Progenitor cell of endocrine pancreas (in vitro differentiated cells): ENCODE measurements around the gene RPS27L. TPM values are rescaled to one million over a fixed set of nuclear protein-coding genes. Genes with fewer than 3 reads are reported as not detected.
"Not testable (repeated sequence)": the region's sequence is repeated elsewhere in the genome, so short reads cannot be mapped to it uniquely, and the experiment has no call there.

ENCODE experiments used
- DNase-seq: peaks from one replicate; pipeline ENCODE4 v3.0.0; 2021; ENCODE audit warnings: low spot score; ENCODE audit not compliant: unreplicated experiment
- H3K27ac Mint-ChIP-seq: 2 replicates; pipeline ENCODE4 v1.8.0; 2021; ENCODE audit warnings: mild to moderate bottlenecking, moderate library complexity, mixed read lengths
- H3K27me3 Mint-ChIP-seq: 2 replicates; pipeline ENCODE4 v1.8.0; 2021; ENCODE audit warnings: mixed read lengths
- H3K36me3 Mint-ChIP-seq: 2 replicates; pipeline ENCODE4 v1.8.0; 2022; ENCODE audit warnings: mixed read lengths; ENCODE audit not compliant: insufficient read depth
- H3K4me1 Mint-ChIP-seq: 2 replicates; pipeline ENCODE4 v1.8.0; 2021; ENCODE audit warnings: low read depth, mixed read lengths
- H3K4me3 Mint-ChIP-seq: 2 replicates; pipeline ENCODE4 v1.8.0; 2021; ENCODE audit warnings: low read depth, mild to moderate bottlenecking, moderate library complexity, mixed read lengths
- H3K9me3 Mint-ChIP-seq: 2 replicates; pipeline ENCODE4 v1.8.0; 2021; ENCODE audit warnings: low read depth, mixed read lengths
- total RNA-seq: library from RNA; stranded (reverse); gene quantifications from 2 replicates; pipeline ENCODE4 v1.2.1, GENCODE V29; 2021
- TF ChIP-seq, protein P1 (sequence below): fragments of 200-600 bp; sonication (generic); IDR thresholded peaks from one replicate; pipeline ENCODE4 v1.5.0; 2021; ENCODE audit warnings: antibody characterized with exemption, mild to moderate bottlenecking; ENCODE audit not compliant: unreplicated experiment

The RPS27L gene
- total RNA-seq, 1 donor from 2014 or later: 129 TPM

DNA sequence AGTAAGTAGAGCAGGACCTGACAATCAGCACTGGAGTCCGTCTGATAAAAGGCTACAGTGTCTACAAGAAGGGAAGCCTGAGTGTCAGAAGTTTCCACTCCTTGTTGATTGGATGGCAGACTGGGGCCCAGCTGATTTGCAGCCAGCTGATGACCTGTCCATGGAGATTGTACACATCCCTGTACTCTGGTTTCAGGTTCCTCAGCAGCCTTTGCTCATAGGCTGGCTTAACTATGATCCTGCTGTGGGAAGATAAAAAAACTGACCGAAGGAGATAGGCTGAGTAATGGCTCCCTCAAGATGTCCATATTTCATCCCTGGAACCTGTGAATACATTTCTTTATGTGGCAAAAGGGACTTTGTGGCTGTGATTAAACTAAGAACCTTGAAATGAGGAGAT lies 47.4 kb downstream of the RPS27L start:
- DNase-seq: no peak
- Mint-ChIP-seq H3K36me3 (no peaks in the 10 kb centered on the region), H3K27me3 (peaks cover 5% of the 10 kb centered on the region), H3K9me3 (no peaks in the 10 kb centered on the region), H3K4me1 (no peaks in the 10 kb centered on the region), H3K27ac (no peak overlapping the region), H3K4me3 (no peak overlapping the region)
- TF ChIP-seq, protein P1, sequence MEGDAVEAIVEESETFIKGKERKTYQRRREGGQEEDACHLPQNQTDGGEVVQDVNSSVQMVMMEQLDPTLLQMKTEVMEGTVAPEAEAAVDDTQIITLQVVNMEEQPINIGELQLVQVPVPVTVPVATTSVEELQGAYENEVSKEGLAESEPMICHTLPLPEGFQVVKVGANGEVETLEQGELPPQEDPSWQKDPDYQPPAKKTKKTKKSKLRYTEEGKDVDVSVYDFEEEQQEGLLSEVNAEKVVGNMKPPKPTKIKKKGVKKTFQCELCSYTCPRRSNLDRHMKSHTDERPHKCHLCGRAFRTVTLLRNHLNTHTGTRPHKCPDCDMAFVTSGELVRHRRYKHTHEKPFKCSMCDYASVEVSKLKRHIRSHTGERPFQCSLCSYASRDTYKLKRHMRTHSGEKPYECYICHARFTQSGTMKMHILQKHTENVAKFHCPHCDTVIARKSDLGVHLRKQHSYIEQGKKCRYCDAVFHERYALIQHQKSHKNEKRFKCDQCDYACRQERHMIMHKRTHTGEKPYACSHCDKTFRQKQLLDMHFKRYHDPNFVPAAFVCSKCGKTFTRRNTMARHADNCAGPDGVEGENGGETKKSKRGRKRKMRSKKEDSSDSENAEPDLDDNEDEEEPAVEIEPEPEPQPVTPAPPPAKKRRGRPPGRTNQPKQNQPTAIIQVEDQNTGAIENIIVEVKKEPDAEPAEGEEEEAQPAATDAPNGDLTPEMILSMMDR: no peak

DNA sequence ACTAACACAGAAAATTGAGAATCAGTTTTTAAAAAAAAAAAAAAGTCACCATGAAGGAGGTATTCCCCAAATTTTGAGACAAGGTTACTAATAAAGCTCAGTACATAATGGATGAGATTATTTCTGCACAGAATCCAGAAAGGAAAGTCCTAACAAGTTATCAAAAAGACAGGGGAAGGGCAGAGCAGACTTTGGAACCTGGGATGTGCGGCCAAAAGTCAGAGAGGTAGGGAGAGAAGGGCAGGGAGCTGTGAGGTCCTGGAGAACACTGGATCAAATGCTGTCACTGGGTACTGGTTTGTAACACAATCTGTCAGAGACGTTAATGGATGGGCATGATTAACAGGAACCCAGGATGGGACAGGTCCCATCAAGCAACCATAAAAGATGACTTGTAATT lies 47.8 kb downstream of the RPS27L start:
- H3K4me1 Mint-ChIP-seq: no peaks in the 10 kb centered on the region

DNA sequence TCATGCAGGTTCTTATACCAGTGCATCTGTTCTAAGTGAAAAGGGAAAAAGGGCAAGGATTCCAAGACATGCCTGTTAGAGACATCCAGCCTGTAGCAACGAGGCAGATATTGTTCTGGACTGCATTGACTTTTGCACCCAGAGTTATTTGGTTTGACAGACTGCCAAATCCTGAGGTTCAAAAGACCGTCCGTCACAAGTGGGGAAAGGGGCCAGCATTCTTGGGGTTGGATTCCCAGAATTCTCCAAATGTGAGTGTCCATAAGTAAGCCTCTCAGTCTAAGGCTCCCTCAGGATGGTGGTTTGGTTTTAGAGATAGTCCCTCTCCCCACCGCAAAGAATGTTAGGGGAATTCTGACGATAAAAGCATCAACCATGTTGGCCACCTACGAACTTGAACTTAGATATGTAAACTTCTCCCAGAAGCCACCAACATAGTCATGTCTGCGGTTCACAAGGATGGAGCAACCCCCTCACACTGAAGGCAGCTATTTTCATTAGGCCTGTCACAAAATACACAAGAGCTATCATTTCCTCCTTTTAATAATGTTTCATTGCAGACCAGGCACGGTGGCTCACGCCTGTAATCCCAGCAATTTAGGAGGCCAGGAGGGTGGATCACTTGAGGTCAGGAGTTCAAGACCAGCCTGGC lies 49.3 kb downstream of the RPS27L start:
- H3K27ac Mint-ChIP-seq: no peak overlapping the region
- H3K27me3 Mint-ChIP-seq: peaks cover 5% of the 10 kb centered on the region
- H3K36me3 Mint-ChIP-seq: no peaks in the 10 kb centered on the region
- H3K4me1 Mint-ChIP-seq: no peaks in the 10 kb centered on the region
- no peak overlapping the region for H3K4me3 Mint-ChIP-seq
- no peak for DNase-seq
- H3K9me3 Mint-ChIP-seq: no peaks in the 10 kb centered on the region
- TF ChIP-seq, protein P1: no peak

More for the DNA sequence above, 47.8 kb downstream of the RPS27L start:
- Mint-ChIP-seq H3K27ac (peak overlapping the region; percentile 26), H3K9me3 (no peaks in the 10 kb centered on the region), H3K36me3 (no peaks in the 10 kb centered on the region), H3K27me3 (peaks cover 5% of the 10 kb centered on the region), H3K4me3 (no peak overlapping the region)
- TF ChIP-seq, protein P1: no peak
- DNase-seq: no peak

DNA sequence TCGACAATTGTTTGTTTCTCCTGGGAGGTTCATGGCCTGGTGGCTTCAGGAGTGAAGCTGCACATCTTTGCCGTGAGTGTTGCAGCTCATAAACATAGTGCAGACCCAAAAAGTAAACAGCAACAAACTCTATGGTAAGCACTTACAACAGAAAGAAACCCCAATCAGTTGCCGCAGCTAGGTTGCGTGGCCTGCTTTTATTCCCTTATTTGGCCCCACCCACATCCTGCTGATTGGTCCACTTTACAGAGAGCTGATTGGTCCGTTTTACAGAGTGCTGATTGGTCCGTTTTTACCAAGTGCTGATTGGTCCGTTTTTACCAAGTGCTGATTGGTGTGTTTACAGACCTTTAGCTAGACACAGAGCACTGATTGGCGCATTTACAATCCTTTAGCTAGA lies 51.9 kb downstream of the RPS27L start:
- H3K36me3 Mint-ChIP-seq, H3K27ac Mint-ChIP-seq, DNase-seq, H3K9me3 Mint-ChIP-seq, H3K27me3 Mint-ChIP-seq, H3K4me1 Mint-ChIP-seq, H3K4me3 Mint-ChIP-seq: not testable (repeated sequence)

DNA sequence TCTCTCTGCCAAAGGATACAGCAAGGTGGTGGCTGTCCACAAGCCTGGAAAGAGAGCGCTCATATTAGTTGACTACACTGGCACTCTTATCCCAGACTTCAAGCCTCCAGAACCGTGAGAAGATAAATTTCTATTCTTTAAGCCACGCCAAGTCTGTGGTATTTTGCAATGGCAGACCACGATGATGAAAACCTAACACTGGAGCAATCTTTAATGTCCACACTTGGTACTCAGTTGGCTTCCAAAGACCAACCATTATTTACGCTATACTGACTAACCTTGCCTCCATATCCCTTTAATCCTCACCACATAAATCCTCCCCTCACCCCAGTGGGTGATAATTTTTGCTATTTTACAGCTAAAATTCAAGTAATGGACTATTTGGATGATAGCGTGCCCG lies 52.5 kb downstream of the RPS27L start:
- Mint-ChIP-seq H3K9me3 (peaks cover under 1% of the 10 kb centered on the region), H3K27me3 (peaks cover 2% of the 10 kb centered on the region), H3K4me1 (no peaks in the 10 kb centered on the region), H3K36me3 (no peaks in the 10 kb centered on the region), H3K4me3 (no peak overlapping the region), H3K27ac (no peak overlapping the region)
- DNase-seq: no peak
- TF ChIP-seq, protein P1: no peak

DNA sequence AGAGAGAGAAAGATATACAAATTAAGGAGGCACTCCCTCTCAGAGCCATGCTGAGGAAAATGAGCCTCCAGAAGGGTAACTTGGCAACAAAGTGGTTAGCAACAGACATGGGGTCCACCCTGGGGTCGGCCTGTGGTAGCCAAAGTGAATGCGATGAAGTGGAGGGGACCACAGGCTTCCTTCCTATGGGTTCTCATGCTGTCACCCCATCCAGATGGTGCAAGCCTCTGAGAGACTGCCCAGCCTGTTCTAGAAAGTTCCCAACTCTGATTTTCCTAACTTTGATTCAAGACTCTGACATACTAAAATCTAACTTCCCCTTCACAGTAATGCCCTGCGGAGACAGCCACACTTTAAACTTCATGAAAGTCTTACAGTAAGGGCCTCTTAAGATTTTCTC lies 53.9 kb downstream of the RPS27L start:
- TF ChIP-seq, protein P1: no peak
- no peak for DNase-seq
- Mint-ChIP-seq H3K27me3 (no peaks in the 10 kb centered on the region), H3K4me1 (no peaks in the 10 kb centered on the region), H3K4me3 (no peak overlapping the region), H3K36me3 (no peaks in the 10 kb centered on the region), H3K27ac (no peak overlapping the region), H3K9me3 (peaks cover 3% of the 10 kb centered on the region)

DNA sequence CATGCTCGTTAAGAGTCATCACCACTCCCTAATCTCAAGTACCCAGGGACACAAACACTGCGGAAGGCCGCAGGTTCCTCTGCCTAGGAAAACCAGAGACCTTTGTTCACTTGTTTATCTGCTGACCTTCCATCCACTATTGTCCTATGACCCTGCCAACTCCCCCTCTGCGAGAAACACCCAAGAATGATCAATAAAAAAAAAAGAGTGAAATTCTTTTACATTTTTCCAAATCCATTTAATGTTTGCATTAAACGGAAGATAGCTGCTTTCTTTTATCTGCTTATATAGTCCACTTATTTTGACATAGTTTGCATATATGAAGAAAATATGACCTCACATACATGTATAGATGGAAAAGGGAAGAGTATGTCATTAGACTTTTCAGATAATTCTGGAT lies 57.7 kb downstream of the RPS27L start:
- H3K36me3 Mint-ChIP-seq, H3K27me3 Mint-ChIP-seq, H3K27ac Mint-ChIP-seq, H3K9me3 Mint-ChIP-seq, H3K4me1 Mint-ChIP-seq, H3K4me3 Mint-ChIP-seq, DNase-seq: not testable (repeated sequence)

DNA sequence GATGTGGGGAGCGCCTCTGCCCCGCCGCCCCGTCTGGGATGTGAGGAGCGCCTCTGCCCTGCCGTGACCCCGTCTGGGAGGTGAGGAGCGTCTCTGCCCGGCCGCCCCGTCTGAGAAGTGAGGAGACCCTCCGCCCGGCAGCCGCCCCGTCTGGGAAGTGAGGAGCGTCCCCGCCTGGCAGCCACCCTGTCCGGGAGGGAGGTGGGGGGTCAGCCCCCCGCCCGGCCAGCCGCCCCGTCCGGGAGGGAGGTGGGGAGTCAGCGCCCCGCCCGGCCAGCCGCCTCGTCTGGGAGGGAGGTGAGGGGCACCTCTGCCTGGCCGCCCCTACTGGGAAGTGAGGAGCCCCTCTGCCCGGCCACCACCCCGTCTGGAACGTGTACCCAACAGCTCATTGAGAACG lies 58.4 kb downstream of the RPS27L start:
- not testable (repeated sequence) for H3K4me1 Mint-ChIP-seq, DNase-seq, H3K4me3 Mint-ChIP-seq, H3K36me3 Mint-ChIP-seq, H3K27me3 Mint-ChIP-seq, H3K27ac Mint-ChIP-seq, H3K9me3 Mint-ChIP-seq
